ENCODE measurements around the gene CDC23.
"Not testable (repeated sequence)": the region's sequence is repeated elsewhere in the genome, so short reads cannot be mapped to it uniquely, and the experiment has no call there.

CDC23 gene

GRCh38 chr5:138223532-138223931 lies 10.4 kb upstream of the CDC23 start:
- in situ Hi-C loops (cut with HindIII; ENCODE audit: low sequenced_read_pairs), result no loop called here

GRCh38 chr5:138216799-138217198 lies 3.7 kb upstream of the CDC23 start:
- in situ Hi-C loops (cut with HindIII; ENCODE audit: low sequenced_read_pairs), result no loop called here

- in situ Hi-C loops (cut with HindIII; ENCODE audit: low sequenced_read_pairs), result no loop called here
Measured at GRCh38 chr5:138212828-138213160, 329 bp downstream of the CDC23 start.

- in situ Hi-C loops (cut with HindIII; ENCODE audit: low sequenced_read_pairs), result no loop called here
Measured at GRCh38 chr5:138210985-138211384, 2.1 kb downstream of the CDC23 start.

GRCh38 chr5:138193859-138194258 lies 19.3 kb downstream of the CDC23 start:
- in situ Hi-C loops (cut with HindIII; ENCODE audit: low sequenced_read_pairs), result not testable (repeated sequence)

- in situ Hi-C loops (cut with HindIII; ENCODE audit: low sequenced_read_pairs), result no loop called here
Measured at GRCh38 chr5:138192826-138193225, 20.3 kb downstream of the CDC23 start.

GRCh38 chr5:138188626-138189025 lies 24.5 kb downstream of the CDC23 start:
- in situ Hi-C loops (cut with HindIII; ENCODE audit: low sequenced_read_pairs), result no loop called here

GRCh38 chr5:138186002-138186447 lies 27.1 kb downstream of the CDC23 start:
- in situ Hi-C loops (cut with HindIII; ENCODE audit: low sequenced_read_pairs), result no loop called here

GRCh38 chr5:138182808-138183207 lies 30.3 kb downstream of the CDC23 start:
- in situ Hi-C loops (cut with HindIII; ENCODE audit: low sequenced_read_pairs), result no loop called here

GRCh38 chr5:138180841-138181240 lies 32.3 kb downstream of the CDC23 start:
- in situ Hi-C loops (cut with HindIII; ENCODE audit: low sequenced_read_pairs), result no loop called here

- in situ Hi-C loops (cut with HindIII; ENCODE audit: low sequenced_read_pairs), result no loop called here
Measured at GRCh38 chr5:138180183-138180782, 32.8 kb downstream of the CDC23 start.

GRCh38 chr5:138179277-138179857 lies 33.8 kb downstream of the CDC23 start:
- in situ Hi-C loops (cut with HindIII; ENCODE audit: low sequenced_read_pairs), result no loop called here

- in situ Hi-C loops (cut with HindIII; ENCODE audit: low sequenced_read_pairs), result no loop called here
Measured at GRCh38 chr5:138178516-138179276, 34.4 kb downstream of the CDC23 start, which contains the start of the genes BRD8 and KIF20A. BRD8 (minus strand) TSS chr5:138178630; CDS start chr5:138178614, 16 bp downstream. KIF20A (plus strand) TSS chr5:138179112; CDS start chr5:138179681, 569 bp downstream.

- in situ Hi-C loops (cut with HindIII; ENCODE audit: low sequenced_read_pairs), result no loop called here
Measured at GRCh38 chr5:138177941-138178515, 35.1 kb downstream of the CDC23 start.

- in situ Hi-C loops (cut with HindIII; ENCODE audit: low sequenced_read_pairs), result no loop called here
Measured at GRCh38 chr5:138170299-138170698, 42.8 kb downstream of the CDC23 start.

- in situ Hi-C loops (cut with HindIII; ENCODE audit: low sequenced_read_pairs), result no loop called here
Measured at GRCh38 chr5:138169124-138169523, 44.0 kb downstream of the CDC23 start.

- in situ Hi-C loops (cut with HindIII; ENCODE audit: low sequenced_read_pairs), result no loop called here
Measured at GRCh38 chr5:138163721-138164120, 49.4 kb downstream of the CDC23 start.

- in situ Hi-C loops (cut with HindIII; ENCODE audit: low sequenced_read_pairs), result no loop called here
Measured at GRCh38 chr5:138160706-138161105, 52.4 kb downstream of the CDC23 start.

GRCh38 chr5:138159666-138160065 lies 53.5 kb downstream of the CDC23 start:
- in situ Hi-C loops (cut with HindIII; ENCODE audit: low sequenced_read_pairs), result no loop called here

GRCh38 chr5:138157626-138158025 lies 55.5 kb downstream of the CDC23 start:
- in situ Hi-C loops (cut with HindIII; ENCODE audit: low sequenced_read_pairs), result no loop called here

GRCh38 chr5:138155977-138156376 lies 57.1 kb downstream of the CDC23 start:
- in situ Hi-C loops (cut with HindIII; ENCODE audit: low sequenced_read_pairs), result not testable (repeated sequence)

- in situ Hi-C loops (cut with HindIII; ENCODE audit: low sequenced_read_pairs), result loop anchor here (5.0 kb wide), 1 partner anchor 98 kb away; no protein-coding TSS in a partner anchor
Measured at GRCh38 chr5:138149530-138149929, 63.6 kb downstream of the CDC23 start.

Measured in endothelial cell of hepatic sinusoid (primary cell).